B cell (primary cell): Measurements from ENCODE around the gene SHC2. TPM values are rescaled to one million over a fixed set of nuclear protein-coding genes. Genes with fewer than 3 reads are reported as not detected.

Experiments used
- ATAC-seq: fragments of 200-7000 bp; cut with Tn5 transposase; one replicate; pipeline ENCODE4 v1.10.0; 2021; ENCODE audit warnings: low read depth, mild to moderate bottlenecking, moderate number of reproducible peaks, moderate library complexity
- CTCF ChIA-PET: fragments of 350-600 bp; sonication (Branson Sonifier 250); formaldehyde crosslinking; loops from one replicate; lab custom pipeline; 2021; ENCODE audit warnings: antibody characterized with exemption, inconsistent platforms; lab: Charles Lee
- POLR2A ChIA-PET: fragments of 350-600 bp; sonication (Branson Sonifier 250); formaldehyde crosslinking; loops from one replicate; lab custom pipeline; 2021; ENCODE audit warnings: antibody characterized with exemption; lab: Charles Lee
- DNase-seq: peaks from one replicate; pipeline ENCODE4 v3.0.0; 2013
- H2AFZ ChIP-seq: 2 replicates; pipeline ENCODE4 v1.6.1; 2012; ENCODE audit warnings: mild to moderate bottlenecking, low read depth, low read length; ENCODE audit not compliant: insufficient read depth, poor library complexity, severe bottlenecking
- H3K27ac ChIP-seq, 2 donors: 1 replicate in 1 of 2; 2 replicates in 1 of 2; pipeline ENCODE4 v1.5.1; 2012 to 2013; ENCODE audit warnings: low read length in 2 of 2, mild to moderate bottlenecking in 2 of 2, moderate library complexity in 1 of 2
- H3K27me3 ChIP-seq, 4 experiments: fragments of 200-600 bp in 1 of 4; sonication (generic) in 1 of 4; replicated peaks in 1 of 4; 1 replicate in 2 of 4; 2 replicates in 2 of 4; pipeline versions ENCODE4 v1.6.1 to v1.7.0; 2013 to 2016; ENCODE audit warnings: low read length in 3 of 4, mild to moderate bottlenecking in 2 of 4, mixed read lengths in 1 of 4, moderate library complexity in 1 of 4; ENCODE audit not compliant: insufficient read depth in 4 of 4, control insufficient read depth in 3 of 4; ENCODE audit errors: control extremely low read depth in 1 of 4
- H3K36me3 ChIP-seq, 2 experiments: replicated peaks in 1 of 2; 1 replicate in 1 of 2; 2 replicates in 1 of 2; pipeline versions ENCODE4 v1.6.1 to v1.7.1; 2013; ENCODE audit warnings: low read length in 1 of 2; ENCODE audit not compliant: insufficient read depth in 2 of 2, control insufficient read depth in 1 of 2; ENCODE audit errors: control extremely low read depth in 1 of 2, extremely low read depth in 1 of 2
- H3K4me1 ChIP-seq, 2 donors: fragments of 200-600 bp in 1 of 2; sonication (generic) in 1 of 2; 1 replicate in 1 of 2; 2 replicates in 1 of 2; pipeline versions ENCODE4 v1.5.1 to v1.6.1; 2013 to 2017; ENCODE audit warnings: low read length in 2 of 2; ENCODE audit not compliant: control insufficient read depth in 2 of 2, insufficient read depth in 2 of 2
- H3K4me2 ChIP-seq: replicated peaks from 2 replicates; pipeline ENCODE3; 2012; ENCODE audit warnings: mild to moderate bottlenecking, low read depth, low read length; ENCODE audit not compliant: poor library complexity, severe bottlenecking
- H3K4me3 ChIP-seq, 5 experiments: fragments of 200-600 bp in 1 of 5; sonication (generic) in 1 of 5; 1 replicate in 3 of 5; 2 replicates in 2 of 5; pipeline versions ENCODE4 v1.5.1 to v1.7.0; 2011 to 2016; ENCODE audit warnings: low read length in 4 of 5, mild to moderate bottlenecking in 4 of 5, low read depth in 2 of 5, control low read depth in 1 of 5, moderate library complexity in 1 of 5; ENCODE audit not compliant: insufficient read depth in 1 of 5; ENCODE audit errors: control extremely low read depth in 1 of 5, extremely low read depth in 1 of 5
- H3K79me2 ChIP-seq: fragments of 200-600 bp; sonication (generic); one replicate; pipeline ENCODE4 v1.6.0; 2016; ENCODE audit warnings: low read length; ENCODE audit not compliant: control insufficient read depth, insufficient read depth
- H3K9ac ChIP-seq: fragments of 200-600 bp; sonication (generic); 2 replicates; pipeline ENCODE4 v1.6.1; 2017; ENCODE audit warnings: mild to moderate bottlenecking, low read length, moderate library complexity
- H3K9me3 ChIP-seq, 3 donors: one replicate each; pipeline versions ENCODE4 v1.6.1 to v1.7.1; 2013; ENCODE audit warnings: low read length in 2 of 3; ENCODE audit not compliant: control insufficient read depth in 2 of 3, insufficient read depth in 1 of 3; ENCODE audit errors: control extremely low read depth in 1 of 3
- H4K20me1 ChIP-seq: 2 replicates; pipeline ENCODE4 v1.6.0; 2012; ENCODE audit warnings: mild to moderate bottlenecking, low read length; ENCODE audit not compliant: insufficient read depth, control insufficient read depth, poor library complexity, severe bottlenecking
- H3K27ac Mint-ChIP-seq: one replicate; pipeline ENCODE4 v1.8.0; 2021; ENCODE audit warnings: mixed read lengths
- H3K27me3 Mint-ChIP-seq: one replicate; pipeline ENCODE4 v1.8.0; 2021; ENCODE audit warnings: mixed read lengths
- H3K4me1 Mint-ChIP-seq: one replicate; pipeline ENCODE4 v1.8.0; 2021; ENCODE audit warnings: mixed read lengths
- H3K4me3 Mint-ChIP-seq: one replicate; pipeline ENCODE4 v1.8.0; 2021; ENCODE audit warnings: mixed read lengths
- H3K9me3 Mint-ChIP-seq: one replicate; pipeline ENCODE4 v1.8.0; 2022; ENCODE audit warnings: mixed read lengths; ENCODE audit not compliant: insufficient read depth
- EZH2 ChIP-seq: IDR thresholded peaks from 2 replicates; pipeline ENCODE4 v1.6.1; 2012; ENCODE audit warnings: borderline replicate concordance, low read depth, mild to moderate bottlenecking, moderate library complexity, low read length; ENCODE audit not compliant: insufficient read depth, poor library complexity, severe bottlenecking
- WGBS: methylation state at CpG from one replicate; pipeline ENCODE4 v1.1.5; 2013; ENCODE audit warnings: missing lambda C conversion rate; ENCODE audit not compliant: insufficient coverage; 5-methylcytosine and 5-hydroxymethylcytosine counted together
- intact Hi-C: fragments of 100-400 bp; cut with micrococcal nuclease; formaldehyde crosslinking; loops from one replicate; pipeline ENCODE4 v1.10.0; 2022
- polyA plus RNA-seq: library from polyadenylated mRNA; depleted of rRNA; stranded (reverse); fragments of >200 nt; gene quantifications from 2 replicates; pipeline ENCODE4 v1.2.3, GENCODE V29; 2012
- total RNA-seq, 2 donors: library from RNA; stranded (reverse); fragments of 120-200 nt in 1 of 2; gene quantifications; 1 replicate in 1 of 2; 2 replicates in 1 of 2; pipeline versions ENCODE4 v1.2.3 to v1.2.4, GENCODE V29; 2013 to 2022
- TF ChIP-seq, protein P1 (sequence below): fragments of 200-600 bp; IDR thresholded peaks from one replicate; pipeline ENCODE4 v1.8.0; 2022; ENCODE audit warnings: antibody characterized with exemption, mild to moderate bottlenecking

Gene SHC2
- total and polyA plus RNA-seq, 2 donors (not counting 1 experiment from before 2014, with no cell fraction given) = 0.19 TPM; not detected in 1

- no peaks in the 10 kb centered on the region for H3K27me3 ChIP-seq
- Mint-ChIP-seq H3K9me3 (peaks cover 2% of the 10 kb centered on the region), H3K27ac (peak overlapping the region; percentile 99), H3K4me1 (peaks cover 33% of the 10 kb centered on the region), H3K4me3 (peak overlapping the region; percentile 90), H3K27me3 (no peaks in the 10 kb centered on the region)
- 2% methylated on average over 46 of the region's 48 CpGs for WGBS
- TF ChIP-seq, protein P1, sequence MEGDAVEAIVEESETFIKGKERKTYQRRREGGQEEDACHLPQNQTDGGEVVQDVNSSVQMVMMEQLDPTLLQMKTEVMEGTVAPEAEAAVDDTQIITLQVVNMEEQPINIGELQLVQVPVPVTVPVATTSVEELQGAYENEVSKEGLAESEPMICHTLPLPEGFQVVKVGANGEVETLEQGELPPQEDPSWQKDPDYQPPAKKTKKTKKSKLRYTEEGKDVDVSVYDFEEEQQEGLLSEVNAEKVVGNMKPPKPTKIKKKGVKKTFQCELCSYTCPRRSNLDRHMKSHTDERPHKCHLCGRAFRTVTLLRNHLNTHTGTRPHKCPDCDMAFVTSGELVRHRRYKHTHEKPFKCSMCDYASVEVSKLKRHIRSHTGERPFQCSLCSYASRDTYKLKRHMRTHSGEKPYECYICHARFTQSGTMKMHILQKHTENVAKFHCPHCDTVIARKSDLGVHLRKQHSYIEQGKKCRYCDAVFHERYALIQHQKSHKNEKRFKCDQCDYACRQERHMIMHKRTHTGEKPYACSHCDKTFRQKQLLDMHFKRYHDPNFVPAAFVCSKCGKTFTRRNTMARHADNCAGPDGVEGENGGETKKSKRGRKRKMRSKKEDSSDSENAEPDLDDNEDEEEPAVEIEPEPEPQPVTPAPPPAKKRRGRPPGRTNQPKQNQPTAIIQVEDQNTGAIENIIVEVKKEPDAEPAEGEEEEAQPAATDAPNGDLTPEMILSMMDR = peak; percentile 92
- no peak for TF ChIP-seq EZH2
- peak overlapping the region; percentile 95 to 99 for H3K27ac ChIP-seq
- H3K4me3 ChIP-seq = peak overlapping the region; percentile 74 to 98 (median 90)
- H3K9me3 ChIP-seq = peaks cover 0 to 11% (median 0%) of the 10 kb centered on the region in 3 donors
- H3K9ac ChIP-seq = peak overlapping the region; percentile 91
- ChIA-PET POLR2A (interaction anchor here (0.5 to 1.6 kb wide), 8 partner anchors 11 to 477 kb away, joined by 3 to 16 read pairs (median 4); partner anchors contain the start of genes BSG, CDC34 and MADCAM1), CTCF (interaction anchor here (0.6 to 2.1 kb wide), 10 partner anchors 11 to 212 kb away, joined by 3 to 18 read pairs (median 6); partner anchors contain the start of gene CDC34)
- H3K36me3 ChIP-seq = no peaks in the 10 kb centered on the region
- intact Hi-C loops = loop anchor here (1.0 to 10.0 kb wide), 4 partner anchors 17 to 736 kb away; partner anchors contain the start of genes ATP5F1D, CDC34 and MIER2
- ATAC-seq (peak; percentile 69), DNase-seq (peak; percentile 99)
- peak overlapping the region; percentile 99 for H2AFZ ChIP-seq
- H4K20me1 ChIP-seq = peaks cover 23% of the 10 kb centered on the region
- H3K4me1 ChIP-seq = peaks cover 25 to 36% of the 10 kb centered on the region in 2 donors
- peak overlapping the region; percentile 97 for H3K4me2 ChIP-seq
- peaks cover 19% of the 10 kb centered on the region for H3K79me2 ChIP-seq
Measured at GRCh38 chr19:506404-507285, 45.8 kb upstream of the SHC2 start.
